Astrocyte (in vitro differentiated cells and primary cell): Measurements from ENCODE around the gene COA1. TPM values are rescaled to one million over a fixed set of nuclear protein-coding genes. Genes with fewer than 3 reads are reported as not detected.
"Not testable (repeated sequence)": the region's sequence is repeated elsewhere in the genome, so short reads cannot be mapped to it uniquely, and the experiment has no call there.

Experiments used
- DNase-seq: peaks from one replicate; pipeline ENCODE4 v3.0.0-alpha.2; 2010; ENCODE audit warnings: low read depth
- FAIRE-seq: peaks from 2 replicates; lab custom pipeline; 2011; peaks lifted over from hg19 to GRCh38; lab: Jason Lieb, UNC
- H2AFZ ChIP-seq: 2 replicates; pipeline ENCODE4 v1.6.0; 2012; ENCODE audit warnings: low read depth, low read length, inconsistent platforms
- H3K27ac ChIP-seq: 2 replicates; pipeline ENCODE4 v1.5.1; 2011; ENCODE audit warnings: low read depth, low read length, inconsistent platforms
- H3K27me3 ChIP-seq: 2 replicates; pipeline ENCODE4 v1.6.0; 2011; ENCODE audit warnings: low read length, inconsistent platforms; ENCODE audit not compliant: insufficient read depth
- H3K36me3 ChIP-seq: 2 replicates; pipeline ENCODE4 v1.5.1; 2011; ENCODE audit warnings: low read length, inconsistent platforms; ENCODE audit not compliant: insufficient read depth
- H3K4me1 ChIP-seq: 2 replicates; pipeline ENCODE4 v1.5.1; 2011; ENCODE audit warnings: low read length, inconsistent platforms; ENCODE audit not compliant: insufficient read depth
- H3K4me2 ChIP-seq: 2 replicates; pipeline ENCODE4 v1.6.0; 2012; ENCODE audit warnings: low read length, inconsistent platforms
- H3K4me3 ChIP-seq: 2 replicates; pipeline ENCODE4 v1.5.1; 2011; ENCODE audit warnings: low read depth, mild to moderate bottlenecking, low read length, inconsistent platforms; ENCODE audit not compliant: insufficient read depth
- H3K79me2 ChIP-seq: 2 replicates; pipeline ENCODE4 v1.6.0; 2012; ENCODE audit warnings: mild to moderate bottlenecking, low read length, inconsistent platforms; ENCODE audit not compliant: insufficient read depth
- H3K9ac ChIP-seq: 2 replicates; pipeline ENCODE4 v1.6.0; 2012; ENCODE audit warnings: mild to moderate bottlenecking, low read length, inconsistent platforms
- H3K9me3 ChIP-seq: 2 replicates; pipeline ENCODE4 v1.5.1; 2012; ENCODE audit warnings: low read depth, mild to moderate bottlenecking, low read length, inconsistent platforms; ENCODE audit not compliant: insufficient read depth
- H4K20me1 ChIP-seq: 2 replicates; pipeline ENCODE4 v1.6.0; 2012; ENCODE audit warnings: low read length, inconsistent platforms; ENCODE audit not compliant: insufficient read depth
- H3K27ac Mint-ChIP-seq: one replicate; pipeline ENCODE4 v1.8.0; 2021; ENCODE audit warnings: mild to moderate bottlenecking, mixed read lengths; ENCODE audit not compliant: unreplicated experiment
- H3K27me3 Mint-ChIP-seq: one replicate; pipeline ENCODE4 v1.8.0; 2021; ENCODE audit warnings: low read depth, mixed read lengths; ENCODE audit not compliant: unreplicated experiment
- H3K36me3 Mint-ChIP-seq: one replicate; pipeline ENCODE4 v1.8.0; 2021; ENCODE audit warnings: low read depth, mixed read lengths; ENCODE audit not compliant: unreplicated experiment
- H3K4me1 Mint-ChIP-seq: one replicate; pipeline ENCODE4 v1.8.0; 2021; ENCODE audit warnings: low read depth, mixed read lengths; ENCODE audit not compliant: unreplicated experiment
- H3K4me3 Mint-ChIP-seq: one replicate; pipeline ENCODE4 v1.8.0; 2021; ENCODE audit warnings: mild to moderate bottlenecking, moderate library complexity, mixed read lengths; ENCODE audit not compliant: unreplicated experiment
- H3K9me3 Mint-ChIP-seq: one replicate; pipeline ENCODE4 v1.8.0; 2021; ENCODE audit warnings: mild to moderate bottlenecking, mixed read lengths; ENCODE audit not compliant: unreplicated experiment
- CTCF ChIP-seq: IDR thresholded peaks from 2 replicates; pipeline ENCODE4 v1.5.1; 2011; ENCODE audit warnings: low read depth, mild to moderate bottlenecking, inconsistent platforms, low read length, moderate library complexity; ENCODE audit not compliant: insufficient read depth
- EZH2 ChIP-seq: IDR thresholded peaks from 2 replicates; pipeline ENCODE4 v1.6.1; 2012; ENCODE audit warnings: mild to moderate bottlenecking, low read length, inconsistent platforms; ENCODE audit not compliant: insufficient read depth
- total RNA-seq: library from RNA; stranded (reverse); gene quantifications from 2 replicates; pipeline ENCODE4 v1.2.1, GENCODE V29; 2021

The COA1 gene
- total RNA-seq, 1 donor from 2014 or later = 47.0 TPM

GRCh38 chr7:43630482-43630881 lies 98.8 kb downstream of the COA1 start:
- H3K27ac Mint-ChIP-seq = no peak overlapping the region
- H3K36me3 ChIP-seq = peaks cover 61% of the 10 kb centered on the region

GRCh38 chr7:43629857-43630256 lies 99.5 kb downstream of the COA1 start:
- H3K4me2 ChIP-seq = no peak overlapping the region
- H3K27ac Mint-ChIP-seq = no peak overlapping the region
- peaks cover 71% of the 10 kb centered on the region for H3K79me2 ChIP-seq
- no peaks in the 10 kb centered on the region for H3K9me3 Mint-ChIP-seq
- peaks cover 22% of the 10 kb centered on the region for H3K36me3 Mint-ChIP-seq
- no peak overlapping the region for H3K9ac ChIP-seq
- no peak overlapping the region for H3K4me3 Mint-ChIP-seq
- FAIRE-seq (no peak), DNase-seq (no peak)
- no peak for TF ChIP-seq EZH2
- no peak for TF ChIP-seq CTCF
- peaks cover 1% of the 10 kb centered on the region for H3K4me1 Mint-ChIP-seq
- H2AFZ ChIP-seq = no peak overlapping the region
- H4K20me1 ChIP-seq = peaks cover 29% of the 10 kb centered on the region
- H3K4me3 ChIP-seq = no peak overlapping the region
- H3K27me3 ChIP-seq = no peaks in the 10 kb centered on the region
- no peaks in the 10 kb centered on the region for H3K4me1 ChIP-seq
- H3K9me3 ChIP-seq = peaks cover 2% of the 10 kb centered on the region
- no peaks in the 10 kb centered on the region for H3K27me3 Mint-ChIP-seq
- no peak overlapping the region for H3K27ac ChIP-seq
- peaks cover 62% of the 10 kb centered on the region for H3K36me3 ChIP-seq

More at GRCh38 chr7:43630482-43630881, 98.8 kb downstream of the COA1 start:
- Histone ChIP-seq H3K27ac (no peak overlapping the region), H3K27me3 (no peaks in the 10 kb centered on the region), H3K4me1 (peaks cover 4% of the 10 kb centered on the region), H4K20me1 (peaks cover 27% of the 10 kb centered on the region), H3K4me2 (no peak overlapping the region), H3K9ac (no peak overlapping the region), H3K9me3 (peaks cover 2% of the 10 kb centered on the region), H3K4me3 (no peak overlapping the region), H2AFZ (no peak overlapping the region), H3K79me2 (peaks cover 70% of the 10 kb centered on the region)
- DNase-seq = no peak
- H3K4me3 Mint-ChIP-seq = no peak overlapping the region
- no peaks in the 10 kb centered on the region for H3K9me3 Mint-ChIP-seq
- no peak for TF ChIP-seq EZH2
- TF ChIP-seq CTCF = no peak
- H3K27me3 Mint-ChIP-seq = no peaks in the 10 kb centered on the region
- peaks cover under 1% of the 10 kb centered on the region for H3K4me1 Mint-ChIP-seq
- FAIRE-seq = no peak
- H3K36me3 Mint-ChIP-seq = peaks cover 22% of the 10 kb centered on the region

GRCh38 chr7:43628431-43628830 lies 100.9 kb downstream of the COA1 start:
- H2AFZ ChIP-seq = no peak overlapping the region
- H3K27ac ChIP-seq = no peak overlapping the region
- H3K9me3 ChIP-seq = no peaks in the 10 kb centered on the region
- H3K4me3 Mint-ChIP-seq = no peak overlapping the region
- TF ChIP-seq CTCF = no peak
- TF ChIP-seq EZH2 = no peak
- H3K9ac ChIP-seq = no peak overlapping the region
- no peak overlapping the region for H3K27ac Mint-ChIP-seq
- peaks cover 24% of the 10 kb centered on the region for H4K20me1 ChIP-seq
- DNase-seq = no peak
- H3K4me2 ChIP-seq = no peak overlapping the region
- peaks cover 65% of the 10 kb centered on the region for H3K79me2 ChIP-seq
- FAIRE-seq = no peak
- H3K4me1 Mint-ChIP-seq = peaks cover 1% of the 10 kb centered on the region
- peaks cover 60% of the 10 kb centered on the region for H3K36me3 ChIP-seq
- no peaks in the 10 kb centered on the region for H3K27me3 Mint-ChIP-seq
- H3K9me3 Mint-ChIP-seq = no peaks in the 10 kb centered on the region
- no peaks in the 10 kb centered on the region for H3K27me3 ChIP-seq
- no peaks in the 10 kb centered on the region for H3K4me1 ChIP-seq
- peaks cover 20% of the 10 kb centered on the region for H3K36me3 Mint-ChIP-seq
- no peak overlapping the region for H3K4me3 ChIP-seq

- Histone ChIP-seq H4K20me1 (peaks cover 26% of the 10 kb centered on the region), H3K79me2 (peaks cover 63% of the 10 kb centered on the region), H3K36me3 (peaks cover 55% of the 10 kb centered on the region)
- H3K4me1 ChIP-seq, H3K9ac ChIP-seq, H3K4me2 ChIP-seq, H3K9me3 ChIP-seq, DNase-seq, H3K4me1 Mint-ChIP-seq, H3K27me3 Mint-ChIP-seq, H3K4me3 Mint-ChIP-seq, H3K4me3 ChIP-seq, H2AFZ ChIP-seq, H3K9me3 Mint-ChIP-seq, FAIRE-seq, H3K27ac ChIP-seq, H3K27me3 ChIP-seq, H3K27ac Mint-ChIP-seq: not testable (repeated sequence)
- H3K36me3 Mint-ChIP-seq = peaks cover 16% of the 10 kb centered on the region
These were observed 101.5 kb downstream of the COA1 start for GRCh38 chr7:43627798-43628197.
